Measurements from ENCODE around the gene AGMAT.
A peak's percentile ranks its signal among the peaks of the same experiment; 100 is the strongest.

Gene AGMAT

DNA sequence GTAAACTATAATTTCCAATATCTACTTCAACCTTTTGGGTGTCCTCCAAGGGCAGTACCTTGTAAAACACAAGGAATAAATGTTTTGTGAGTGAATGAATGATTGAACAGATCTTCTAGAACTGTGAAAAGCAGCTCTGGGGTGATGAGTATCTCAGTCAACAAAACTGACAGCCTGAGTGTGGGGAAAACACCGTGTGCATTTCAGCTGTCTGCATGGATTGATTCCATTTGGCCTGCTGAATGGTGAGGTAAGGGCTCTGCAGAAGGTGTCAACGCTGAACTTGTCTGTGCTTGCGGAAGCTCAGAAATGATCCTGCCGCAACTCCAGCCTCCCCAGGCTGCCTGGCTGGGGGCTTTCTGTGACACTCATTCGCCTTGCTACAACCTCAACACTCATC lies 7.4 kb upstream of the AGMAT start:
- H3K27me3 ChIP-seq (replicated peaks; ENCODE audit: insufficient read depth, low read length), result no peaks in the 10 kb centered on the region
- no peak for DNase-seq
- H2AFZ ChIP-seq (ENCODE audit: low read length), result no peak overlapping the region

DNA sequence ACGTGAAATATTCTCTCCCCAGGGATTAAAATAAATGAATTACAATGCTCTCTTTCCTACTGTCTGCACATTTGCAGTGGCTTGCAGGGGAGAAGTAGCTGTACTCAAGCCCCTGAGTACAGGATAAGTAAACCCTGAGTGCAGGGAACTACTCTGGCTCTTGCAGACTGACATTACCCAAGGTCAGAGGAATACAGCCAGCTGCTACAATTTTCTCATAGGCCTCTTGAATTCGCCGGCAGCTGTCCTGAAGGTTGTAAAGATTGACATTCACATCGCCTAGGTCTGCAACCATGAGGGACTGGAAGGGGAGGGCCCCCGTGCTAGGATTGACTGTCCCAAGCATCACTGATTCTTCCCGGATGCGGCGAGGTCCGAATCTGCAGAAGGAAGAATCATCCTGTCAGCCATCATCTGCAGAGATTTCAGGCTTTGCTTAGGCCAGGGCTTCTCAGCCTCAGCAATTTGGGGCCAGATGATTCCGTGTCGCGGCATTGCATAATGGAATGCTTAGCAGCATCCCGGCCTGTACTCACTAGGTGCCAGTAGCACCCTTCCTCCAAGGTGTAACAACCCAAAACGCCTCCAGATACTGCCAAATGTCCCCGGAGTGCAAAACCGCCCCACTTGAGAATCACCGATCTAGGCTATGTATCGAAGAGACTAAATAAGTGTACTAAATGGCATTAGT lies 1.7 kb downstream of the AGMAT start:
- Histone ChIP-seq H3K9me3 (replicated peaks; ENCODE audit: insufficient read depth, low read length) (no peaks in the 10 kb centered on the region), H3K36me3 (replicated peaks; ENCODE audit: insufficient read depth, low read length) (no peaks in the 10 kb centered on the region), H3K79me2 (ENCODE audit: low read length) (peaks cover 14% of the 10 kb centered on the region), H3K4me3 (ENCODE audit: low read length) (no peak overlapping the region), H3K9me2 (replicated peaks; ENCODE audit: insufficient read depth, low read length) (no peaks in the 10 kb centered on the region), H4K20me1 (ENCODE audit: insufficient read depth, low read length) (no peaks in the 10 kb centered on the region), H3K27me3 (replicated peaks; ENCODE audit: insufficient read depth, low read length) (no peaks in the 10 kb centered on the region), H3K4me1 (ENCODE audit: low read length) (peaks cover 26% of the 10 kb centered on the region), H3F3A (ENCODE audit: insufficient read depth, low read length) (peaks cover 33% of the 10 kb centered on the region), H3K9ac (ENCODE audit: low read length) (no peak overlapping the region), H3K27ac (ENCODE audit: low read length) (no peak overlapping the region), H2AFZ (ENCODE audit: low read length) (no peak overlapping the region), H3K4me2 (ENCODE audit: low read depth, low read length) (no peak overlapping the region)
- no peak for TF ChIP-seq EZH2 (optimal IDR thresholded peaks at IDR 0.05; ENCODE audit: low read depth, low read length)
- no peak for DNase-seq

More for the DNA sequence above, 7.4 kb upstream of the AGMAT start:
- Histone ChIP-seq H3K9ac (ENCODE audit: low read length) (no peak overlapping the region), H3K4me1 (ENCODE audit: low read length) (no peaks in the 10 kb centered on the region), H3K4me3 (ENCODE audit: low read length) (no peak overlapping the region), H3K79me2 (ENCODE audit: low read length) (no peaks in the 10 kb centered on the region), H3K36me3 (replicated peaks; ENCODE audit: insufficient read depth, low read length) (no peaks in the 10 kb centered on the region), H4K20me1 (ENCODE audit: insufficient read depth, low read length) (no peaks in the 10 kb centered on the region), H3K9me3 (replicated peaks; ENCODE audit: insufficient read depth, low read length) (no peaks in the 10 kb centered on the region), H3K27ac (ENCODE audit: low read length) (no peak overlapping the region), H3F3A (ENCODE audit: insufficient read depth, low read length) (no peaks in the 10 kb centered on the region), H3K9me2 (replicated peaks; ENCODE audit: insufficient read depth, low read length) (no peaks in the 10 kb centered on the region), H3K4me2 (ENCODE audit: low read depth, low read length) (no peak overlapping the region)
- TF ChIP-seq EZH2 (optimal IDR thresholded peaks at IDR 0.05; ENCODE audit: low read depth, low read length), result no peak
- no peak for TF ChIP-seq EZH2phosphoT487 (IDR thresholded peaks at IDR 0.05; ENCODE audit: low read length)
- TF ChIP-seq, protein P1, sequence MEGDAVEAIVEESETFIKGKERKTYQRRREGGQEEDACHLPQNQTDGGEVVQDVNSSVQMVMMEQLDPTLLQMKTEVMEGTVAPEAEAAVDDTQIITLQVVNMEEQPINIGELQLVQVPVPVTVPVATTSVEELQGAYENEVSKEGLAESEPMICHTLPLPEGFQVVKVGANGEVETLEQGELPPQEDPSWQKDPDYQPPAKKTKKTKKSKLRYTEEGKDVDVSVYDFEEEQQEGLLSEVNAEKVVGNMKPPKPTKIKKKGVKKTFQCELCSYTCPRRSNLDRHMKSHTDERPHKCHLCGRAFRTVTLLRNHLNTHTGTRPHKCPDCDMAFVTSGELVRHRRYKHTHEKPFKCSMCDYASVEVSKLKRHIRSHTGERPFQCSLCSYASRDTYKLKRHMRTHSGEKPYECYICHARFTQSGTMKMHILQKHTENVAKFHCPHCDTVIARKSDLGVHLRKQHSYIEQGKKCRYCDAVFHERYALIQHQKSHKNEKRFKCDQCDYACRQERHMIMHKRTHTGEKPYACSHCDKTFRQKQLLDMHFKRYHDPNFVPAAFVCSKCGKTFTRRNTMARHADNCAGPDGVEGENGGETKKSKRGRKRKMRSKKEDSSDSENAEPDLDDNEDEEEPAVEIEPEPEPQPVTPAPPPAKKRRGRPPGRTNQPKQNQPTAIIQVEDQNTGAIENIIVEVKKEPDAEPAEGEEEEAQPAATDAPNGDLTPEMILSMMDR (IDR thresholded peaks at IDR 0.05; ENCODE audit: low read length), result no peak

DNA sequence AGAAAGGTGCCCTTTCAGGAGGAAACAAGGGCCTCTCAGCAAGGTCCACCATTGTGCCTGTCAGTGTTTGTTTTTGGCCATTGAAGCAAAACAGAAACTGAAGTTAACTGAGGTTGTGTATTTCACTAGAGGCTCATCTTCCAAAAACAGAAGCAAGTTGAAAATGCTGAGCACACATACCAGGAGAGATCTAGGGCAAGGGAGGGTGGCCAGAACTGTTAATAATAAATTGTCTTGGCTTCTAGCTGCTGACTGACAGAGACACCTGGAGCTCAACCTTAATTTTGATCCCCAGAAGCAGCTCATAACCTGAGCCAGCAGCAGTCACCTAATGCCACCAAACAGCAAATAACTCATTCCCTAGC lies 5.2 kb downstream of the AGMAT start:
- peaks cover 14% of the 10 kb centered on the region for H3K79me2 ChIP-seq (ENCODE audit: low read length)
- H3K9me2 ChIP-seq (replicated peaks; ENCODE audit: insufficient read depth, low read length), result no peaks in the 10 kb centered on the region
- H3K27me3 ChIP-seq (replicated peaks; ENCODE audit: insufficient read depth, low read length), result no peaks in the 10 kb centered on the region
- peak overlapping the region; percentile 92 for H3K27ac ChIP-seq (ENCODE audit: low read length)
- TF ChIP-seq, protein P1 (IDR thresholded peaks at IDR 0.05; ENCODE audit: low read length), result no peak
- TF ChIP-seq EZH2 (optimal IDR thresholded peaks at IDR 0.05; ENCODE audit: low read depth, low read length), result no peak
- TF ChIP-seq EZH2phosphoT487 (IDR thresholded peaks at IDR 0.05; ENCODE audit: low read length), result no peak
- peak overlapping the region; percentile 66 for H3K4me2 ChIP-seq (ENCODE audit: low read depth, low read length)
- DNase-seq, result peak; percentile 93
- no peaks in the 10 kb centered on the region for H3K36me3 ChIP-seq (replicated peaks; ENCODE audit: insufficient read depth, low read length)
- H3F3A ChIP-seq (ENCODE audit: insufficient read depth, low read length), result peaks cover 33% of the 10 kb centered on the region
- H3K4me3 ChIP-seq (ENCODE audit: low read length), result peak overlapping the region; percentile 5
- H3K9ac ChIP-seq (ENCODE audit: low read length), result peak overlapping the region; percentile 62
- no peaks in the 10 kb centered on the region for H4K20me1 ChIP-seq (ENCODE audit: insufficient read depth, low read length)
- peak overlapping the region; percentile 29 for H2AFZ ChIP-seq (ENCODE audit: low read length)
- no peaks in the 10 kb centered on the region for H3K9me3 ChIP-seq (replicated peaks; ENCODE audit: insufficient read depth, low read length)
- peaks cover 33% of the 10 kb centered on the region for H3K4me1 ChIP-seq (ENCODE audit: low read length)

Measured in MM.1S (cell line).